Measurements from ENCODE around the gene CCDC43. TPM values are rescaled to one million over a fixed set of nuclear protein-coding genes. Genes with fewer than 3 reads are reported as not detected.
"Not testable (repeated sequence)": the region's sequence is repeated elsewhere in the genome, so short reads cannot be mapped to it uniquely, and the experiment has no call there.

Gene CCDC43
- total RNA-seq, 1 experiment from 2014 or later = 26.1 TPM

GRCh38 chr17:44672479-44673093, 17.0 kb downstream of the CCDC43 start:
- DNase-seq (ENCODE audit: low read depth) = peak; percentile 23

- no peak for DNase-seq (ENCODE audit: low read depth)
These were observed 23.6 kb downstream of the CCDC43 start for GRCh38 chr17:44666006-44666405.

- DNase-seq (ENCODE audit: low read depth) = no peak
These were observed 24.7 kb downstream of the CCDC43 start for GRCh38 chr17:44664867-44665266.

- no peak for DNase-seq (ENCODE audit: low read depth)
These were observed 26.5 kb downstream of the CCDC43 start for GRCh38 chr17:44663095-44663494.

GRCh38 chr17:44661835-44662234, 27.7 kb downstream of the CCDC43 start:
- DNase-seq (ENCODE audit: low read depth) = no peak

- no peak for DNase-seq (ENCODE audit: low read depth)
These were observed 33.4 kb downstream of the CCDC43 start, which contains the start of gene MEIOC for GRCh38 chr17:44655983-44656710. MEIOC (plus strand) TSS chr17:44656468; CDS start chr17:44656614, 146 bp downstream.

GRCh38 chr17:44653954-44654353, 35.6 kb downstream of the CCDC43 start:
- no peak for DNase-seq (ENCODE audit: low read depth)

GRCh38 chr17:44653384-44653783, 36.2 kb downstream of the CCDC43 start:
- no peak for DNase-seq (ENCODE audit: low read depth)

GRCh38 chr17:44652727-44653126, 36.8 kb downstream of the CCDC43 start:
- DNase-seq (ENCODE audit: low read depth) = no peak

- DNase-seq (ENCODE audit: low read depth) = no peak
These were observed 38.3 kb downstream of the CCDC43 start for GRCh38 chr17:44651228-44651627.

GRCh38 chr17:44648963-44649362, 40.6 kb downstream of the CCDC43 start:
- DNase-seq (ENCODE audit: low read depth) = no peak

GRCh38 chr17:44647736-44648135, 41.8 kb downstream of the CCDC43 start:
- no peak for DNase-seq (ENCODE audit: low read depth)

- DNase-seq (ENCODE audit: low read depth) = no peak
These were observed 43.3 kb downstream of the CCDC43 start for GRCh38 chr17:44646280-44646679.

- DNase-seq (ENCODE audit: low read depth) = no peak
These were observed 44.2 kb downstream of the CCDC43 start for GRCh38 chr17:44645341-44645740.

- DNase-seq (ENCODE audit: low read depth) = no peak
These were observed 46.7 kb downstream of the CCDC43 start for GRCh38 chr17:44642834-44643233.

- DNase-seq (ENCODE audit: low read depth) = no peak
These were observed 52.5 kb downstream of the CCDC43 start for GRCh38 chr17:44637066-44637465.

- peak; percentile 50 for DNase-seq (ENCODE audit: low read depth)
These were observed 53.0 kb downstream of the CCDC43 start for GRCh38 chr17:44636562-44636961.

GRCh38 chr17:44634401-44634800, 55.2 kb downstream of the CCDC43 start:
- DNase-seq (ENCODE audit: low read depth) = not testable (repeated sequence)

GRCh38 chr17:44633998-44634397, 55.6 kb downstream of the CCDC43 start:
- no peak for DNase-seq (ENCODE audit: low read depth)

- DNase-seq (ENCODE audit: low read depth) = no peak
These were observed 58.9 kb downstream of the CCDC43 start for GRCh38 chr17:44630703-44631102.

GRCh38 chr17:44629314-44629713, 60.3 kb downstream of the CCDC43 start:
- DNase-seq (ENCODE audit: low read depth) = no peak

GRCh38 chr17:44628243-44629188, 61.1 kb downstream of the CCDC43 start:
- DNase-seq (ENCODE audit: low read depth) = no peak
